Uterus (tissue), 4 donors: Measurements from ENCODE around the gene IL31. TPM values are rescaled to one million over a fixed set of nuclear protein-coding genes. Genes with fewer than 3 reads are reported as not detected.

Experiments used
- DNase-seq, 2 donors: peaks; one replicate each; pipeline ENCODE4 v3.0.0-alpha.2; 2019 to 2020
- H3K27ac ChIP-seq, 2 donors: fragments of 200-600 bp; sonication (generic); 1 replicate in 1 of 2; 2 replicates in 1 of 2; pipeline ENCODE4 v1.5.1; 2016 to 2018
- H3K27me3 ChIP-seq, 2 donors: fragments of 200-600 bp; sonication (generic); one replicate each; pipeline ENCODE4 v1.5.1; 2018 to 2019; ENCODE audit warnings: control low read depth in 1 of 2
- H3K36me3 ChIP-seq, 2 donors: fragments of 200-600 bp; sonication (generic); one replicate each; pipeline ENCODE4 v1.5.1; 2019; ENCODE audit warnings: control low read depth in 1 of 2
- H3K4me1 ChIP-seq, 2 donors: fragments of 200-600 bp; sonication (generic); one replicate each; pipeline ENCODE4 v1.5.1; 2018 to 2019; ENCODE audit warnings: control low read depth in 1 of 2
- H3K4me3 ChIP-seq, 2 donors: fragments of 200-600 bp; sonication (generic); 1 replicate in 1 of 2; 2 replicates in 1 of 2; pipeline ENCODE4 v1.5.1; 2018 to 2019; ENCODE audit warnings: mild to moderate bottlenecking in 1 of 2
- H3K9me3 ChIP-seq, 2 donors: fragments of 200-600 bp; sonication (generic); one replicate each; pipeline ENCODE4 v1.5.1; 2019; ENCODE audit warnings: control low read depth in 1 of 2
- CTCF ChIP-seq, 4 experiments: fragments of 200-600 bp in 2 of 4; fragments of 450-650 bp in 2 of 4; sonication (generic) in 2 of 4; IDR thresholded peaks; one replicate each; pipeline ENCODE4 v1.5.1; 2016 to 2019; ENCODE audit warnings: antibody characterized with exemption in 4 of 4, mild to moderate bottlenecking in 2 of 4, moderate library complexity in 1 of 4
- POLR2A ChIP-seq, 2 donors: fragments of 450-650 bp; IDR thresholded peaks; one replicate each; pipeline ENCODE4 v1.6.1; 2016; ENCODE audit warnings: antibody characterized with exemption in 2 of 2, mild to moderate bottlenecking in 1 of 2, moderate library complexity in 1 of 2
- intact Hi-C: fragments of 100-400 bp; cut with DNase I; formaldehyde crosslinking; loops from one replicate; pipeline ENCODE4 v1.15.1; 2023; ENCODE audit warnings: low total_unique reads
- total RNA-seq, 4 donors: library from RNA; depleted of rRNA in 3 of 4; stranded (reverse); fragments of >200 nt in 3 of 4; gene quantifications; one replicate each; pipeline versions ENCODE4 v1.1.0 to v1.2.4, GENCODE V29; 2014 to 2023
- donor health status: DM: yes; HTN: yes; CAD: no.

The IL31 gene
- total RNA-seq, 4 donors from 2014 or later = not detected

DNA sequence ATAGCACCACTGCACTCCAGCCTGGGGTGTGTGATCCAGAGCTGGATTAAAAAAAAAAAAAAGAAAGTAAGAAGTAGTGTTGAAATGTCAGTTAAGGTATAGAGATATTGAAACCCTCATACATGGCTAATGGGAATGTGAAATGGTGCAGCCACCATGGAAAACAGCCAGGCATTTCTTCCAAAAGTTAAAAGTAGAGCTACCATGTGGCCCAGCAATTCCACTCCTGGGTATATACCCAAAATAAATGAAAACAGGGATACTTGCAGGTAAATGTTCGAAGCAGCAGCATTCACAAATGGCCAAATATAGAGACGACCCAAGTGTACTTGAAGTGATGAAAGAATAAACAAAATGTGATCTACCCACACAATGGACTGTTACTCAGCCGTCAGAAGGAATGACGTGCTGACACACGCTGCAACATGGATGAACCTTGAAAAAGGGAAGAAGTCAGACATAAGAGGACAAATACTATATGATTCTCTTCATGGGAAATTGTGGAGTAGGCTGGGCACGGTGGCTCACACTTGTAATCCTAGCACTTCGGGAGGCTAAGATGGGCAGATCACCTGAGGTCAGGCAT is 15.2 kb downstream of the IL31 start:
- Histone ChIP-seq H3K27ac (no peak overlapping the region), H3K4me1 (no peaks in the 10 kb centered on the region), H3K36me3 (no peaks in the 10 kb centered on the region), H3K27me3 (no peaks in the 10 kb centered on the region), H3K4me3 (no peak overlapping the region), H3K9me3 (no peaks in the 10 kb centered on the region)
- TF ChIP-seq CTCF (IDR thresholded peaks at IDR 0.05) (no peak), POLR2A (IDR thresholded peaks at IDR 0.05) (no peak)
- no peak for DNase-seq
- intact Hi-C loops = no loop called here

DNA sequence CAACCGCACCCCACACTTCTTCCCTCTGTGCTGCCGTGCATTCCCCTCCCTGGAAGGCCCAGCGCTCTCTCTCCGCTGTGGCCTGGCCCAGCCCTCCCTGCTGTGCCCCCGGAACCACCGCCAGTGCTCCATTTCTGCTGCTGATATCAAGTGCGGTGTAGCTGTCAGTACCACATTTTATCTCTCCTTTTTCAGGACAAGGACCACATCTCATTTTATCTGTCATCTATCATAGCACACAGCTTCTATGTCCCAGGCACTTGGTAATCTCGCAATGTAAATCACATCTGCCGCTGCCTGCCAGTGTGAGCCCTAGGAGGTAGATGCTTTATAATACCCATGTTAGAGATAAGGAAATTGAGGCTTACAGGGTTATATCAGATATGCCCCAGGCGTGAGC is 18.3 kb downstream of the IL31 start:
- H3K4me3 ChIP-seq = no peak overlapping the region
- no peak for TF ChIP-seq POLR2A (IDR thresholded peaks at IDR 0.05)
- H3K9me3 ChIP-seq = no peaks in the 10 kb centered on the region
- DNase-seq = no peak
- intact Hi-C loops = no loop called here
- no peaks in the 10 kb centered on the region for H3K36me3 ChIP-seq
- no peaks in the 10 kb centered on the region for H3K27me3 ChIP-seq
- no peak overlapping the region for H3K27ac ChIP-seq
- no peaks in the 10 kb centered on the region for H3K4me1 ChIP-seq

- no peak overlapping the region for H3K4me3 ChIP-seq
- no peaks in the 10 kb centered on the region for H3K27me3 ChIP-seq
- intact Hi-C loops = no loop called here
- no peak for TF ChIP-seq CTCF (IDR thresholded peaks at IDR 0.05)
- no peak for TF ChIP-seq POLR2A (IDR thresholded peaks at IDR 0.05)
- no peaks in the 10 kb centered on the region for H3K36me3 ChIP-seq
- H3K27ac ChIP-seq = no peak overlapping the region
- no peak for DNase-seq
- H3K4me1 ChIP-seq = no peaks in the 10 kb centered on the region
- H3K9me3 ChIP-seq = no peaks in the 10 kb centered on the region
These were observed 21.3 kb downstream of the IL31 start for GRCh38 chr12:122152754-122153153.

GRCh38 chr12:122150127-122150681 is 23.8 kb downstream of the IL31 start:
- TF ChIP-seq POLR2A (IDR thresholded peaks at IDR 0.05) (no peak), CTCF (IDR thresholded peaks at IDR 0.05) (no peak)
- intact Hi-C loops = no loop called here
- H3K4me1 ChIP-seq = no peaks in the 10 kb centered on the region
- DNase-seq = no peak
- no peak overlapping the region for H3K4me3 ChIP-seq
- no peak overlapping the region for H3K27ac ChIP-seq
- H3K36me3 ChIP-seq = no peaks in the 10 kb centered on the region
- H3K9me3 ChIP-seq = no peaks in the 10 kb centered on the region
- H3K27me3 ChIP-seq = no peaks in the 10 kb centered on the region

DNA sequence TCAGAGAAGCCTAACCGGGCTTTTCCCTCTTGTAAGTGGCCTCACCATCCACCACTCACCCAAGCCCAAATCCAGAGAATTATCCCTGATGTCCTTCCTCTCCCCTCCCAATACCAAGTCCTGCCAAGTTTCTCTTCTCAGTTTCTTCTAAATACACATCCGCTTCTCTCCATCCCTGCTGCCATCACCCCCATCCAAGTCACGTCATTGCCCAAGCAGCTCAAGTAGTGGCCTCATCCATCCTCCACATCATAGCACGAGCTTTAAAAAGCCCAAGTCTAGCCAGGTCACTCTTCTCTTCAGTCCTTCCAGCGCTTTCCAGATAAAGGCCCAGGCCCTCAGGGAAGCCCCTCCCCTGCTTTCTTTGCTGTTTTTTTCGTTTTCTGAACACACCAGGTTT is 25.4 kb downstream of the IL31 start:
- H3K4me1 ChIP-seq = no peaks in the 10 kb centered on the region
- no peak for DNase-seq
- H3K9me3 ChIP-seq = no peaks in the 10 kb centered on the region
- no peaks in the 10 kb centered on the region for H3K36me3 ChIP-seq
- no peak overlapping the region for H3K27ac ChIP-seq
- H3K4me3 ChIP-seq = no peak overlapping the region
- intact Hi-C loops = no loop called here
- H3K27me3 ChIP-seq = no peaks in the 10 kb centered on the region
- TF ChIP-seq POLR2A (IDR thresholded peaks at IDR 0.05) (no peak), CTCF (IDR thresholded peaks at IDR 0.05) (no peak)
